HG03520 (cell line): ENCODE measurements around the gene PSG4.
"Not testable (repeated sequence)": the region's sequence is repeated elsewhere in the genome, so short reads cannot be mapped to it uniquely, and the experiment has no call there.

Experiments used
- ATAC-seq: cut with Tn5 transposase; IDR thresholded peaks from one replicate; pipeline ENCODE4 v1.9.1; 2021; ENCODE audit warnings: mild to moderate bottlenecking, moderate library complexity; ENCODE audit not compliant: unreplicated experiment

The PSG4 gene

DNA sequence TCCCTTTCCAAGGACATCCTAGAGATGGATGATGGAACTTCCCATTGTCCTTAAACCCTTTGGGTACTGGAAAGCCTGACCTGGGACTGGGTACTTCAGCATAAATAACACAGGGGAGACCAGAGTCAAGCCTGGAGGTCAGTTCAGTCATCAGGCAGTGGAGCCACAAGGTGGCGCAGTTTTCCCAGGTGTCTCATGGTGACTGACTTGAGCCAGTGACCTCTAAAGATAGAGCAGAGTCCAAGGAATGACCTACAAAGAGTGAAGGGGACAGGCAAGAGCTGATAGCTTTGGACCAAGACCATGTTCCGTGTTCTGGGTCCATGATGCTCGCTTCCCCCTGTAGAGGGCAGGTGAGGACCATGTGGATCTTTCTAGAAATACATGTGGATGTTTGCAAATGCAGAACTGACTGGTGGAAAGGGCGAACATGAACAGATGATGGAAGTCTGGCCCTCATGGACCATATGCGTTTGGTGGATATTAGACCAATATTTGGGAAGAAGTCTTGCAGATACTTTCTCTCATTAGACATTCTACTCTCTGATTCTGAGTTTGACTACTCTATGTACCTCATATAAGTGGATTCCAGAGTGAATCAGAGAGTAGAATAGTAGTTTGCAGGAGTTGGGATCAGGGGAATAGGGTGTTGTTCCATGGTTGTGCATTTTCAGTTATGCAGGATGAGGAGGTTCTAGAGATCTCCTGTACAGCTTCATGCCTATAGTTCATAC lies 6.6 kb downstream of the PSG4 start:
- not testable (repeated sequence) for ATAC-seq

DNA sequence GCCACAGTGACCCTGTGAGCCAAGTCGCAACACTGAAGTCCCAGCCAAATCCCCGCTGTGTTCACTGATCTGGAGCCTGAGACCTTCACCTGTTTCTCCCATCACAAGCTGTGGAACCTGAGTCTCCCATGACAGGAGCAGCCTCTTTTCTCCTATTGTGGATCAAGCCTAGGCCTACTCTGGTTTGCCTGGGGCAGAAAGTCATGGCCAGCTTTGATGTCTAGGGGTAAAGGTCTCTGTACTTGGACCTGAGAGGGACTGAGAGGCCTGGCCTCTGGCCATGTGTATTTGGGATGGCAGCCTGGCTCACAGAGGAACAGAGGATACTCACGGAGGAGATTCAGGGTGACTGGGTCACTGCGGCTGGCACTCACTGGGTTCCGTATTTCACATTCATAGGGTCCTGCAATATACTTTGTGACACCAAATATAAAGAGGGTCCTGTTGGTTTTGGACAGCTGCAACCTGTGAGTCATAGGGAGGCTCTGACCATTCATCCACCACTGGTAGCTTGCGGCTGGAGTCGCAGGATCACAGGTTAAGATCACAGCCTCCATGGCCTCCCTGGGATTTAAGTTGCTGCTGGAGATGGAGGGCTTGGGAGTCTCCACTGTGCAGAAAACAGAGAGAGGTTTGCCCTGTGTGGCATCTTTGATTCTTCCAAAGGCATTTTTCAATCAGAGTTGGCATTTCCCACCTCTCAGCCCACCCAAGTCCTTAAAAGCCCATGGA lies 7.6 kb downstream of the PSG4 start:
- ATAC-seq = not testable (repeated sequence)

DNA sequence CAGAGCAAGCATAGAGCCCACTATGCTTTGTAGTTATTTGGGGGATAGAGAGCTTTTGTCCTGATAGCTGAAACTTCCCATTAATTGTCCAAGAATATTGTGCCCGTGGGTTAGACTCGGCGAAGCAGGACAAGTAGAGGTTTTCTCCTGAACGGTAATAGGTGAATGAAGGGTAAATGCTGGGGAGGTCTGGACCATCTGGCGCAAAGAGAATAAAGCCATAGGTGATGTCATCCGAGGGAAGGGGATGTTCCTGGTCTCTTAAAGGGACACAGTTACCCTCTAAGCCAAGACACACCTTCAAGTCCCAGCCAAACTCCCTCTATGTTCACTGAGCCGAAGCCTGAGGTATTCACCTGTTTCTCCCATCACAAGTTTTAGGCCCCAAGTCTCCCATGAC lies 11.0 kb downstream of the PSG4 start:
- not testable (repeated sequence) for ATAC-seq

DNA sequence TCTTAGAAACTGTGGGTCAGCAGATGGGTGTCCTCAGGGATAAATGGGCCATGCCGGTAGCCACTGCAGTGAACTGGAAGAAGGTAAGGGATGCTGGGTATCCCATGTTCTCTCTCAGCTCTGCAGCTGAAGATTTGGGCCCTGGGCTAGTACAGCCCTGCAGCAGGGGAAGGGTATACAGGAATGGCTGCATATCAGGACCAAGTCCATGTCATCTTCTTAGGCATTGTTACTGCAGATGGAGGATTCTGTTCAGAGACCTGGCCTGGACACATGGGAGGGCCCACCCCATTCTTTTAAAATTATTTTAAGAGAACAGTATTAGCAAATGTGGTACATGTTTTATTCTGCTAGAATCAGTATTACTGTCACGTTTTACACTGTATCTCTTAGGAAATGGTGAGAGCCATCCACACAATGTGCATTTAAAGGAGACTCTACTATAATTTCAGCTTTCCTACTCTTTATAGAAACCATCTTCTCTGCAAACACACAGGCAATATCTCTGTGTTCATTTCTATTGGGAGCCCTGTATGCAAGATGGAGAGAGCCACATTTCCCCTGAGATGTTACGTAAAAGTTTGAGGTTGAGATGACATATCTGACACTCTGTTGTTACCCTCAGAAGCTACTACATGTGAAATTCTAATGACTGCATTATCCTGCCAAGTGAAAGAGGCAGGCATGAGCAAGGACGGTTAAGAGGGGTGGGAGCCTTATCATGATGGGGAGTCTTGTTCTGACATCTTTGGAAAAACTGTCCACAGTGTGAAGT lies 12.9 kb downstream of the PSG4 start:
- not testable (repeated sequence) for ATAC-seq

DNA sequence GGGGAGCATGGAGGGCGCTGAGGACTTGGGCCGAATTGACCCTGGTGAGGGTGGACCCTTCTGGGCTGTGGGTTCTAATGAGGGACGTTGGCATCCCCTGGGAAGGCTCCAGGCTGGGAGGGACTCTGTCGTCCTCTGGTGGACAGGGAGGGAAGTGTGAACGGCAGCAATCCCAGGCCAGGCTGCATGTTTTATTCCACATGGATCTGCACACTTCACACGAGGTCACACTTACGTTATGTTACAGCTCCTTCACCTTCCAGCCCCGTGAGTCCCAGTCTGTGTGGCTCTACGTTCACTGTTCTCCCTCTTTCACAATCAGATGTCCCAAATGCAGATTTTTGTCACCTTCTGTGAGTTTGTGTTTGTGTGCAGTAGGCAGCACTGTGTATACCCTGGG lies 17.3 kb downstream of the PSG4 start:
- ATAC-seq = not testable (repeated sequence)

DNA sequence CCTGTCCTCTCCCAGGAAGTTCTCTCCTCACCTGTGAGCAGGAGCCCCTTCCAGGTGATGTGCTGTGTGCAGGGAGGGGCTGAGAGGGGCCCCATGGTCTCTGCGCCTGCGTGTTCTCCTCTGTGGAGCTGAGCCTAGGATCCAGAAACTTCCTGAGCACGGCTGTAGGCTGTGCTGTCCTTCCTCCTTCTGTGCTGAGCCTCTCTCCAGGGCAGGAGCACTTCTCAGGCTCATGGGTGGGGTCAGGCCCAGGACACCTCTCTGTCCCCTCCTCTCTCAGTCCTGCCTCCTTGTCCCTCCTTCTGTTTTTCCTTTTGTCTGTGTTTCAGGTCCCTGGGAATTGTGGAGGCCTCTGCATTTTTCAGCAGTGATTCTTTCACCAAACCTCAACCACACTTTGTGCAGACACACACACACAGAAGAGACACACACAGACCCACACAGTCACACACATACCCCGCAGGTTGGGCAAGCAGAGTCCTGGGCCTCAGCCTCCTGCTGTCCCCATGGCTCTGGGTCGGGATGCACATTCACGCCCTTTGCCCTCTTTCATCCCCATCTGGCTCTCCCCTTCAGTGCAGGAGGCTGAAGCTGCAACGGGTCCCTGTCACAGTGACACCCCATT lies 19.0 kb downstream of the PSG4 start, which contains the start of gene PSG5:
Gene PSG5 (minus strand): TSS at position 226 of the 625 bp plus-strand sequence. CDS start 131 bp downstream, at position 95.
- ATAC-seq = not testable (repeated sequence)

DNA sequence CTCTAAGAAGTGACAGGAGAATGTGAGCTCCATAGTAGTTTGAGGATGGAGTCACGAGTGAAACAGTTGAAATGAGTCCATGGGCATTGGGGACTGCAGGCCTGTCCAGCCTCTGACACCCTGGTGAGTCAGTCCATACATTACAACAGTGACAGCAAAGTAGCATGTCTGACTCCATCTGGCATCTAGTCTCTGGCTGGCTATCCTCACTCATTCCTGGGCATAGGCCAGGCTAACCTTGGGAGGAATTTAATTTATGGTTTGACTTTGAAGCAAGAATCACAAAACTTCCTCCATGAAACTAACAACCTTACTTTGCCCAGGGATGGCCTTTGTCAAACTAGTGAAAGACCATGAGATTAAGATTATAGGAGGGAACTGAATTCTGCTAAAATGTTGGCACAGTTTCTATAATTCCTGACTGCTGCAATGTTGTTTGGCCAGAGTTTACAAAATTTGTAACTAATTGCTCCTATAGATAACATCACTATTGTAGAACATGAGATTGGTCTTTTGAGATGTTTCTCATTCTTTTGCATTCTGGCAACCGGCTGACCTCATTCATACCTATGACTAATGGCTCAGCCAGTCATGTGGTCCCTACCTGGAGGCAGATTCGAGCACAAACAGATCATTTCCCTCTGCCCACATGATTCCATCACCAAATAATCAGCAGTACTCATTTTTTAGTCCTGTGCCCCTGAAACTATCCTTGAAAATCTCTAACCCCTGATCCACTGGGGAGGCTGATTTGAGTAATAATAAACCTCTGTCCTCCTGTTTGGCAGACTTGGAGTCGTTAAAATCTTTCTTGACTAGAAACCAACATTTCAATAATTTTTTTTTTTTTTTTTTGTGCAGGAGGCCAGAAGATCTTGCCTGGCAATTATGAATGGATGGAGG lies 23.3 kb downstream of the PSG4 start:
- ATAC-seq = not testable (repeated sequence)

DNA sequence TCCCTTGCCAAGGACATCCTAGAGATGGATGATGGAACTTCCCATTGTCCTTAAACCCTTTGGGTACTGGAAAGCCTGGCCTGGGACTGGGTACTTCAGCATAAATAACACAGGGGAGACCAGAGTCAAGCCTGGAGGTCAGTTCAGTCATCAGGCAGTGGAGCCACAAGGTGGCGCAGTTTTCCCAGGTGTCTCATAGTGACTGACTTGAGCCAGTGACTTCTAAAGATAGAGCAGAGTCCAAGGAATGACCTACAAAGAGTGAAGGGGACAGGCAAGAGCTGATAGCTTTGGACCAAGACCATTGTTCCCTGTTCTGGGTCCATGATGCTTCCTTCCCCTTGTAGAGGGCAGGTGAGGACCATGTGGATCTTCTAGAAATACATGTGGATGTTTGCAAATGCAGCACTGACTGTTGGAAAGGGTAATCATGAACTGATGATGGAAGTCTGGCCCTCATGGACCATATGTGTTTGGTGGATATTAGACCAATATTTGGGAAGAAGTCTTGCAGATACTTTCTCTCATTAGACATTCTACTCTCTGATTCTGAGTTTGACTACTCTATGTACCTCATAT lies 25.8 kb downstream of the PSG4 start:
- not testable (repeated sequence) for ATAC-seq

DNA sequence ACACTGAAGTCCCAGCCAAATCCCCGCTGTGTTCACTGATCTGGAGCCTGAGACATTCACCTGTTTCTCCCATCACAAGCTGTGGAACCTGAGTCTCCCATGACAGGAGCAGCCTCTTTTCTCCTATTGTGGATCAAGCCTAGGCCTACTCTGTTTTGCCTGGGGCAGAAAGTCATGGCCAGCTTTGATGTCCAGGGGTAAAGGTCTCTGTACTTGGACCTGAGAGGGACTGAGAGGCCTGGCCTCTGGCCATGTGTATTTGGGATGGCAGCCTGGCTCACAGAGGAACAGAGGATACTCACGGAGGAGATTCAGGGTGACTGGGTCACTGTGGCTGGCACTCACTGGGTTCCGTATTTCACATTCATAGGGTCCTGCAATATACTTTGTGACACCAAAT lies 26.9 kb downstream of the PSG4 start:
- not testable (repeated sequence) for ATAC-seq

DNA sequence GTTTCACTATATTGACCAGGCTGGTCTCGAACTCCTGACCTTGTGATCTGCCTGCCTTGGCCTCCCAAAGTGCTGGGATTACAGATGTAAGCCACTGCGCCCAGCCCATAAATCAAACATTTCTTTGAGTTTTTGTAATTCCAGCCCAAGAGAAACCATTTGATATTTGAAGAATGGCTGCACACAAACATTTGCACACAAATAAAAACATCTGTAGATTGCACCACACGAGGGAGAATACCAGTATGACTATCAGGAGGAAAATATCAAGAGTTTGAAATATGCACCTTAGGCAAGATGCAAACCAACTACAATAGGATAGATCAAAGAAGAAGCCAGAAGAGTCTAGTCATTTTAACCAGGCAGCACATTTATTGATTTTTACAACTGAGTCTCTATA lies 39.5 kb downstream of the PSG4 start:
- not testable (repeated sequence) for ATAC-seq

DNA sequence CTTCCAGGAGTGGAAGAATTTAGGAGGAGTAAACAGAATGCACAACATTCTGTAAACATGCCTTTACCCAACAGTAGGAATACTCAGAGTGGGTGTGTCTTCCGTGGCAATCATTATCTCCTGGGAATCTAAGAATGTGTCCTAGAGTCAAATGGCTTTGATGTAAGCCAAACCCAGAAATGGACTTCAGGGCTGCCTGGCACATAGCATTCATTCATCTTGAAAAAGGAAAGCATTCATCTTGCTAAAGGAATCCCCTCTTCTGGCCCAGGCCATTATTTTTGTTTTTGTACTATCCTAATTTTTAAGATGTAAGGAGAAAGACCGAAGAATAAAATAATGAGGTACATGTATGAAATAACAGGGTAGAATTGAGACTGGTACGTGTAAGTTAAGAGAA lies 42.3 kb downstream of the PSG4 start:
- not testable (repeated sequence) for ATAC-seq

DNA sequence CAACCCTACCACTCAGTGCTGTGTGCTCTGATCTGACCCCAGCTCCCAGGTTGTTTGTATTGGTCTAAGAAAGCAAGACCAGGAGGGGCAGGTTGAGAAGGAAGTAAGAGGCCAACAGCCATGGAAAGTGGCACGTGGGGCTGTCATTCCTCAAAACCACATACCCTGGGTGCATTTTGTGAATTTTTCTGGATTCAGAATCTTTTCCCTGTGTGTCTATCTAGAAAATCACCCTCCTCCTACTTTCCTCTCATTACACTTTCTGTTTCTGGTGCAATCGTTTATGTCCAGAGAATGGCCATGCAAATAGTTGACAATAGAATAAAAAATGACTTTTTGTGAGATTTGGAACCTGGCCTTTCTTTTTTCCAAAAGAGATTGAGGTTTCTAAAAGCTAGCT lies 43.2 kb downstream of the PSG4 start:
- not testable (repeated sequence) for ATAC-seq

DNA sequence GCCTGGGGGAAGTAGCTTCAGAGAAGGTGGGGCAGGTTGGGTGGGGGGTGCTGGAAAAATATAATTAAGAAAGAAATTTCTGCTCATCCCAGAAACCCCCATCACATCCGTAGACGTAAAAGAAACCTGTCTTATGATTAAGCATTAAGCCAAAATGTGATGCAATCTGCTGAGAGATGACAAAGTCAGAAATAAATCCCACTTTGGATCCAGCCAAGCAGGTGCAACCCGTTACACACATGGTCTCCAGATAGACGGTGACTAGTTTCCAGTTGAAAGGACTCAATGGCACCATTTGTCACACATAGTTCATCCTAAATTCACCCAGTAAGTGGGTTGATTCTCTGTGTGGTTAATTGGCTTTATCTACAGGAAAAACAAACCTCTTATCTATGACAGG lies 53.2 kb downstream of the PSG4 start:
- ATAC-seq = no peak

DNA sequence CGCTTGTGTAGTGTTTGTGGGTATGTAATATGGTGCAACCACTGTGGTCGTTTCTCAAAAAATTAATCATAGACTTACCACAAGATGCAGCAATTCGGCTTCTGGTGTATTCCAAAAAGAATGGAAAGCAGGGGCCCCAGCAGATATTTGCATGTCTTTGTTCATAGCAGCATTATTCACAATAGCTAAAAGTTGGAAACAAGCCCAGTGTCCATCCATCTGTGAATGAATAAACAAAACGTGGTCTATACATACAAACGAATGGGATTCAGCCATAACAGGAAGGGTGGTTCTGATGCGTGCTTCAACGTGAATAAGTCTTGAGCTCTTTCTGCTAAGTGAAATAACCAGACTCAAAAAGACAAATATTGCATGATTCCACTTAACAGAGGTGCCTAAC lies 55.6 kb downstream of the PSG4 start:
- not testable (repeated sequence) for ATAC-seq

DNA sequence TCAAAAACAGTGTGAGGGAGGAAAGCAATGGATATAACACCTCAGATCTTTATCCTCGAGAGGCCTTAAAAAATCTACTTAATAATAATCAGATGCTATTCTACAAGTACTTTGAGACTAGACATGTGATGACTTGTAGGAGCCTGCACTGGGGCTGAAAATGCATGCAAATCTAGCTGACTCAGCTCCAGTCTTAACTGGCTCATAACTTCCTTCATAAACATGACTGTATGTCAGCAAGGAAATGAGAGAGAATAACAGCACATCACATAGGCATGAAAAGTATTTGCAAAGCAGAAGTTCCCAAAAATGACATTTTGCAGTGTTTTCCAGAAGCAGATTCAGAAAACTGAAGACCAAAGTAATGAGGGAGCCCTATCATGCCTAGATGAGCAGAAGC lies 57.2 kb downstream of the PSG4 start:
- no peak for ATAC-seq
